Ascending aorta (tissue), 2 donors: ENCODE measurements around the gene CUZD1. TPM values are rescaled to one million over a fixed set of nuclear protein-coding genes. Genes with fewer than 3 reads are reported as not detected.

Experiments used
- DNase-seq, 2 donors: peaks; one replicate each; pipeline ENCODE4 v3.0.0-alpha.2; 2019; ENCODE audit warnings: low spot score in 2 of 2
- H3K27ac ChIP-seq, 2 donors: fragments of 200-600 bp; sonication (generic); one replicate each; pipeline ENCODE4 v1.5.1; 2016 to 2017; ENCODE audit warnings: mild to moderate bottlenecking in 1 of 2
- H3K27me3 ChIP-seq: fragments of 200-600 bp; sonication (generic); one replicate; pipeline ENCODE4 v1.5.1; 2017
- H3K36me3 ChIP-seq, 2 donors: fragments of 200-600 bp; sonication (generic); one replicate each; pipeline ENCODE4 v1.5.1; 2016
- H3K4me1 ChIP-seq, 2 donors: fragments of 200-600 bp; sonication (generic); one replicate each; pipeline ENCODE4 v1.5.1; 2016 to 2017; ENCODE audit warnings: mild to moderate bottlenecking in 1 of 2
- H3K4me3 ChIP-seq, 2 donors: fragments of 200-600 bp; sonication (generic); one replicate each; pipeline ENCODE4 v1.5.1; 2016 to 2017; ENCODE audit warnings: mild to moderate bottlenecking in 1 of 2
- H3K9me3 ChIP-seq, 2 donors: fragments of 200-600 bp; sonication (generic); one replicate each; pipeline ENCODE4 v1.5.1; 2016
- intact Hi-C: fragments of 100-400 bp; cut with DNase I; formaldehyde crosslinking; loops from one replicate; pipeline ENCODE4 v1.15.1; 2023
- total RNA-seq: library from RNA; depleted of rRNA; stranded (reverse); fragments of >200 nt; gene quantifications from one replicate; pipeline ENCODE4 v1.1.0, GENCODE V29; 2016
- TF ChIP-seq, protein P1 (sequence below), 3 experiments: fragments of 200-600 bp in 2 of 3; fragments of 450-650 bp in 1 of 3; sonication (generic) in 2 of 3; IDR thresholded peaks; one replicate each; pipeline ENCODE4 v1.5.1; 2016 to 2019; ENCODE audit warnings: antibody characterized with exemption in 3 of 3, mild to moderate bottlenecking in 1 of 3, moderate library complexity in 1 of 3

CUZD1 gene
- total RNA-seq, 1 donor from 2014 or later: not detected

DNA sequence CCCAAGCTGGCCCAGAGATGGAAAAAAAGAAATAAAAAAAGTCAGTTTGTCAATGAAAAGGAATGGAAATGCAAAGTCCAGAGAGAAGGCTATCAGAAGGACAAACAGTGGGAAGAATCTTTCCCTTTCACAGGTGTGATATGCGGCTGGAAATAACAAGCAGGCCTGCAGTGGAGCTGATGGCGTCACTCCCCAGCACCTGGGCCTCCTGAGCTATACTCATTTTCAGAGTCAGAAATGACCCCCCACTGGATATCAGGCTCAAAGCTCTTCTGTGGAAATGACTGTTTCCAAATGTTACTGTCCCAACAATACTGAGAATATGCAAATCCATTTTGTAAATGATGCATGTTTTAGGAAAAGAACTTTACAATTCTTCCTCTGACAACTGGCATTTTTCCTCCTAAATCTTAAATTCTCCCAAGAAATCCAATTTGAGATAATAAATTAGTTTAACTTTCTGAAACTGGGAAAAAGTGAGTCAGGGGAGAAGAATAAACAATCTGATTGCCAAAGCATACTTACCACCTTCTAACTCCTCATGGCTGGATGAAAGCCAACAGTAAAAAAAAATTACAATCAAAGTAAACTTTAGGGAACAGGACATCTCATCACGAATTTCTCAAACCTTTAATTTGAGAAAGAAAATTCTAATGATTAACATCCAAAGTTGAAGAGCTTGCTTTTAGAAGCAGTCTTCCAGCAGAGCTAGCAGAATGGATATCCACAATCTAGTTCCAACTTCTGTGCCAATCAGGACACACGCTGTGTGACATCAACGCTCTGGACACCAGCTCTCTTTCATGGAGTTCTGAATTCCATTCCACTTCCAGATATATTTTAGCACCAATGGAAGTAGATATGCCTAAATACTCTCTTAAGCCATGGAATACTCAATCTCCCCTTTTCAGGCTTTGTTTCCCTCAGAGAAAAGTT lies 5.3 kb upstream of the CUZD1 start:
- intact Hi-C loops: no loop called here
- Histone ChIP-seq H3K27me3 (no peaks in the 10 kb centered on the region), H3K27ac (no peak overlapping the region), H3K9me3 (no peaks in the 10 kb centered on the region), H3K36me3 (peaks cover 0 to 4% of the 10 kb centered on the region in 2 donors), H3K4me3 (no peak overlapping the region), H3K4me1 (no peaks in the 10 kb centered on the region)
- TF ChIP-seq, protein P1, sequence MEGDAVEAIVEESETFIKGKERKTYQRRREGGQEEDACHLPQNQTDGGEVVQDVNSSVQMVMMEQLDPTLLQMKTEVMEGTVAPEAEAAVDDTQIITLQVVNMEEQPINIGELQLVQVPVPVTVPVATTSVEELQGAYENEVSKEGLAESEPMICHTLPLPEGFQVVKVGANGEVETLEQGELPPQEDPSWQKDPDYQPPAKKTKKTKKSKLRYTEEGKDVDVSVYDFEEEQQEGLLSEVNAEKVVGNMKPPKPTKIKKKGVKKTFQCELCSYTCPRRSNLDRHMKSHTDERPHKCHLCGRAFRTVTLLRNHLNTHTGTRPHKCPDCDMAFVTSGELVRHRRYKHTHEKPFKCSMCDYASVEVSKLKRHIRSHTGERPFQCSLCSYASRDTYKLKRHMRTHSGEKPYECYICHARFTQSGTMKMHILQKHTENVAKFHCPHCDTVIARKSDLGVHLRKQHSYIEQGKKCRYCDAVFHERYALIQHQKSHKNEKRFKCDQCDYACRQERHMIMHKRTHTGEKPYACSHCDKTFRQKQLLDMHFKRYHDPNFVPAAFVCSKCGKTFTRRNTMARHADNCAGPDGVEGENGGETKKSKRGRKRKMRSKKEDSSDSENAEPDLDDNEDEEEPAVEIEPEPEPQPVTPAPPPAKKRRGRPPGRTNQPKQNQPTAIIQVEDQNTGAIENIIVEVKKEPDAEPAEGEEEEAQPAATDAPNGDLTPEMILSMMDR (IDR thresholded peaks at IDR 0.05): no peak
- no peak for DNase-seq

DNA sequence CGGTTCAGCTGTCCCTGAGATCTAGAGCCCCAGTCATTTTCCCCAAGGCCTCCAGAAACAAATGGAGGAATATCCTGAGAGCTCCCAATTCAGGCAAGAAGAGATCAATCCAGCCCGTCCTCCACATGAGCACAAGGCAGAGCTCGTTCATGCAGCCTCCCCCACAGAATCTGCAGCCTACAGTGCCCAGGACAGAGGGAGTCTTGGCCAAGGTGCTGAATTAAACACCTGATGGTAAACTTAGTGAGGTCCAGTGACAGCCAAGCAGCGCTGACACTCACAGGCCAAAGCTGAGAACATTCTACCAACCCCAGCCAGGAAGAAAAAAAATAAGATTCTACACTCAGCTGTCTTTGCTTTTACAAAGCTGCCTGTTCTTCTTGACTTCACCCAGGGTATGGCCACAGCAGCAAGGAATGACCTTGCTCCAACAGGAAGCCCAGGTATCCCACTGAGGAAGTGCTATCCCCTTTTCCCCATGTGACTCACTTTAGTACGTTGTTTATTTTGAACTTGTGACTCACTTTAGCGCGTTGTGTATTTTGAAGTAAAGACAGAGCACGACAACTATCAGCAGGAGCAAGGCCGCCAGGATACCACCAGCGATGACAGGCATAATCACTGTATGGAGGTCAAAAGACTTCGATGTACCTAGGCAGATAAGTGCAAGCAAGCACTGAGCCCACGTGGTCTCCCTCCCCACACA lies 4.4 kb upstream of the CUZD1 start:
- Histone ChIP-seq H3K4me1 (no peaks in the 10 kb centered on the region), H3K9me3 (no peaks in the 10 kb centered on the region), H3K36me3 (peaks cover 0 to 4% of the 10 kb centered on the region in 2 donors), H3K27ac (no peak overlapping the region), H3K4me3 (no peak overlapping the region), H3K27me3 (no peaks in the 10 kb centered on the region)
- no peak for DNase-seq
- TF ChIP-seq, protein P1 (IDR thresholded peaks at IDR 0.05): no peak
- intact Hi-C loops: no loop called here

DNA sequence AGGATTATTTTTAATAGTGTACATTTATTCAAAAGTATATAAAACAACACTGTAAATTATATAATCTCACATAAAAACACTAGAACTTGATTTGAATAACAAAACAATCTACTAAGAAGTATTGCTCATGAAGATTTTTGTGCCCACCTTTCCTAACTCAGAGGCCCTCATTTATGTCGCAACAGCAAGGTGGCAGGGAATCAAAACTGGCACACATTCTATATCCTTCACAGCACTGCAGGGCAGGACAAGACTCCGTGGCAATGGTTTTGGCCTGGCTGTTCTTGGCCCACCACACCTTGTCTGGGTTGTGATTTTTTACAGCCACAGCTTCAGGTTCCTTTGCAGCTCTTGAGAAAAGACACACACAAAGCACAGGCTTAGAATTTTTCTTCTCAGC lies 3.4 kb upstream of the CUZD1 start:
- H3K36me3 ChIP-seq: peaks cover 0 to 4% of the 10 kb centered on the region in 2 donors
- TF ChIP-seq, protein P1 (IDR thresholded peaks at IDR 0.05): no peak
- no peaks in the 10 kb centered on the region for H3K9me3 ChIP-seq
- H3K27ac ChIP-seq: no peak overlapping the region
- H3K27me3 ChIP-seq: no peaks in the 10 kb centered on the region
- H3K4me1 ChIP-seq: no peaks in the 10 kb centered on the region
- DNase-seq: no peak
- intact Hi-C loops: no loop called here
- no peak overlapping the region for H3K4me3 ChIP-seq

DNA sequence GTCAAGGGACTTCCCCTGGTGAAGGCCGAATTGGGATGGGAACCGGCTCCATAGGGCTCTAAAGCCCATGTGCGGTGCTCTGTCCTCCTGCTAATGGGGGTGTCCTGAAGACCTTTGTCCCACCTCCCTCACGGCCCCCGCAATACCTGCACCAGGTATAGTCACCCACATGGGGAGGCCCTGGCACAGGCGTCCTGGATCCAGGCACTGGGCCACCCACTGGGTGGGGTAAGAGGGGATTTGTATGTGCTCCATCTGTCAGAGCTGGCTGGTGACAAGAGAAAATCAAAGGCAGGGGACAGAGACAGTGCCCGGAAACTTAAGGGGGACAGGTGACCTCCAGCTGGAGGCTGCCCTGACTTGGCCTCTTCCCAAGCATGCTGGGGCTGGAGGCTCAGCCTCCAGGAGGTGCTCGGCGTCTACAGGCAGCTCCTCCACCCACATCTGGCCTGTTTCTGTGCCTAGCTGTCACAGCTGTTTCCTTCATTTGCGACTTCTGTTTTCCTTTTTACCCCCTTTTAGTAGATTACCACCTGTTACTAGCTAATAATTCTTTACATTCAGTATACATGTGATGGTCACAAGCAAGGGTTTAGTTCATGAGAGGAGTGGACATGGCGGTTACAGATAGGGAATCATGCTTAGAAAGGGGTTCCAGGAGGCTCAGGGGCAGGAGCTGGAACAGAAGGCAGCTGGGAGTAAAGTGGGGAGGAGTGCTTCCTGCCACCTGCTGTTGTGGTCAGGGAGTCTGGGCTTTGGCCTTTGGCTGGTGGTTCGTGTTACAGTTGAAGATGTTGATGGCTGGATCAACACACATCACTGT lies 2.3 kb upstream of the CUZD1 start:
- no peaks in the 10 kb centered on the region for H3K4me1 ChIP-seq
- H3K36me3 ChIP-seq: peaks cover 0 to 4% of the 10 kb centered on the region in 2 donors
- H3K27ac ChIP-seq: no peak overlapping the region
- intact Hi-C loops: no loop called here
- no peaks in the 10 kb centered on the region for H3K9me3 ChIP-seq
- TF ChIP-seq, protein P1 (IDR thresholded peaks at IDR 0.05): no peak
- H3K27me3 ChIP-seq: no peaks in the 10 kb centered on the region
- no peak overlapping the region for H3K4me3 ChIP-seq
- DNase-seq: no peak

DNA sequence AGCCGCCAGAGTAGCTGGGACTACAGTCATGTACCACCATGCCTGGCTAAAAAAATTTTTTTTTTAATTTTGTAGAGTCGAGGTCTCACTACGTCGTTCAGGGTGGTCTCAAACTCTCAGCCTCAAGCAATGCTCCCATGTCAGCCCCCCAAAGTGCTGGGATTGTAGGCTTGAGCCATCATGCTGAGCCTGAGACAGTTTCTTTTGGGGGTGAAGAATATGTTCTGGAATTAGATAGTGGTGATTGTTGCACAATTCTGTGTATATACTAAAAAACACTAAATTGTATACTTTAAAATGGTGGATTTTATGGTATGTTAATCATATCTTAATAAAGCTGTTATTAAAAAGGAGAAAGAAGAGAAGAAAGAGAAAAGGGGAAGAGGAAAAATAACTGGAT lies 1.5 kb downstream of the CUZD1 start:
- Histone ChIP-seq H3K27me3 (no peaks in the 10 kb centered on the region), H3K36me3 (no peaks in the 10 kb centered on the region)

More for the DNA sequence above, 1.5 kb downstream of the CUZD1 start:
- no peak overlapping the region for H3K4me3 ChIP-seq
- TF ChIP-seq, protein P1 (IDR thresholded peaks at IDR 0.05): no peak
- no peaks in the 10 kb centered on the region for H3K4me1 ChIP-seq
- no peak overlapping the region for H3K27ac ChIP-seq
- no peaks in the 10 kb centered on the region for H3K9me3 ChIP-seq
- DNase-seq: no peak
- intact Hi-C loops: no loop called here
